Forelimb muscle (tissue), 1 donor: ENCODE measurements around the gene TNF. TPM values are rescaled to one million over a fixed set of nuclear protein-coding genes. Genes with fewer than 3 reads are reported as not detected.
"Not testable (repeated sequence)": the region's sequence is repeated elsewhere in the genome, so short reads cannot be mapped to it uniquely, and the experiment has no call there.

Source experiments
- DNase-seq: peaks from one replicate; pipeline ENCODE4 v3.0.0-alpha.2; 2013; ENCODE audit warnings: low read depth
- polyA plus RNA-seq: library from polyadenylated mRNA; unstranded; fragments of 120-200 nt; gene quantifications from one replicate; pipeline ENCODE4 v1.2.1, GENCODE V29; 2013; ENCODE audit not compliant: insufficient read length

The TNF gene
- polyA plus RNA-seq, 1 donor, result not detected

DNA sequence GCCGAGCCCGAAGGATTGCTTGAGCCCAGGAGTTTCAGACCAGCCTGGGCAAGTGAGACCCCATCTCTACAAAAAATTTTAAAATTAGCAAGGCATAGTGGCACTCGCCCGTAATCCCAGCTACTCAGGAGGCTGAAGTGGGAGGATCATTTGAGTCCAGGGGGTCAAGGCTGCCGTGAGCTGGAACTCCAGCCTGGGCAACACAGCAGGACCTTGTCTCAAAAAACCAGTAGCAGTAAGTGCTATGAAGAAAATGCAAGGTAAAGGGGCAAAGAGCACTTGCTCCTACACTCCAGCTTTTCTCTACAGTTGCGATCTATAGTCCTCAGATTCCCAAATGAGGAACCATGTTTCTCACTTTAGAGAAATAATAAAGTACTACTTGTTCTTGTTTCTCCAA is 31.7 kb upstream of the TNF start:
- DNase-seq, result no peak

GRCh38 chr6:31544676-31545075 is 30.7 kb upstream of the TNF start:
- no peak for DNase-seq

DNA sequence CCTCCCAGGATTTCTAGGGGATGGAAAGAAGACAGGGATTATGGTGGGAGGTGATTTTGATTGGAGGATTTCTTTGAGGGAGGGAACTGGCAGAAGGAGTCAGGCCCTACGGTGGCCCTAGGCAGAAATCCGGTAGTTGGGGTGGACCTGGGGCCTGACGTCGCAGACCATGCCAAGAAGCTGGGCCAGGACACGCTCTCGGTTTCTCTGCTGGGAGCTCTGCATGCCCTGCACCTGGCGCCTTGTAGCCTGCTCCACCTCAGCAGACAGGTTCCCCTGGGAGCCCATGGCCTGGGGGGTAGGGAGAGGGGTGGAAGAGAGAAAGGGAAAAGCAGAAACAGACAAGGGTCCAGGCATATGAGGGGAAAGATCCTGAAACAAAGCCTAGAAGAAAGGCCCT is 30.1 kb upstream of the TNF start:
- no peak for DNase-seq

DNA sequence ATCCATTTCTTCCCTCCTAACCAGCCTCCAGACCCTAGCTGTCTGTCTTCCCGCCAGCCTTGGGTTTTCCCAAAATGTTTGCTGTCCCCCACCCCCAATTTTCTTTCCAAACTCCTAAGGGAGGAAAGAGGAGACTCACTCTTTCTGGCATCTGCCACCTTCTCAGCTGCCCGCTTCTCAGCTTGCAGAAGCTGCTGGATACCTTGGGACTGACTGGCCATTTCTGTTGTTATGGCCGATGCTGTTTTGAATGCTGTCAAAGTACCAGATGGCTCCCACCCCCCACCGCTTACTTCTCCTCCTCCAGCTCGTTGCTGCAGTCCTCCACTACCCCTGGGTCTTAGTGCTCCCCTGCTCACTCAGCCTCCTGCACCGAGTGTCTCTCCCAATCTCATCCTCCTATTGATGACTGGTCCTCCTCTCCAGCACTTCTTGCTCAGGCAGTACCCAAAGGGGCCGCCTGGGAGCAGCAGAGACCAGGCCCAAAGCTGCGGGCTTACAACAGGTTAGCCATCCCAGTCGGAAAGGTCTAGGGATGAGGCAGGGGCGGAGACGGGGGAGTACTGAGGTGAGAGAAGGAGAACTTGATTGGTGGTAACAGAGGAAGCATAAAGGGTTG is 28.9 kb upstream of the TNF start, which contains the start of gene ATP6V1G2:
ATP6V1G2 (minus strand) TSS at position 270 of the 619 bp plus-strand sequence; CDS start at position 221, 49 bp downstream.
- no peak for DNase-seq

- peak; percentile 98 for DNase-seq
Observed at GRCh38 chr6:31546958-31547726, 28.2 kb upstream of the TNF start, which contains the start of gene NFKBIL1. NFKBIL1 (plus strand) TSS chr6:31547608; CDS start chr6:31547695, 87 bp downstream.

- DNase-seq, result no peak
Observed at GRCh38 chr6:31547727-31548543, 27.4 kb upstream of the TNF start.

DNA sequence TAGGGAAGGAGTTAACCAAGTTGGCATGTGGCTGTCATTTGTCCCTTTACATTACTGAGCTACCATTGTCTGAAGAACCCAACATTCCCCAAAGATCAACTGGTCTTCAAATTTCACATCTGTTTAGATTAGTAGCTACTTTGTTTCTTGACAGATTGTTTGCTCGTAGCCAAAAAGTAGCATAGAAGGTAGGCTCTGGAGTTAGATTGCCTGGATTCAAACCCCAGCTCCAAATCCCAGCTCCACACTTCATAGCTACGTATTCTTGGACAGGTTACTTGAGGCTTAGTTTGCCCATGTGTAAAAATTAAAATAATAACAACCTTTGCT is 26.9 kb upstream of the TNF start:
- DNase-seq, result no peak

GRCh38 chr6:31551371-31551770 is 24.0 kb upstream of the TNF start:
- not testable (repeated sequence) for DNase-seq

GRCh38 chr6:31556307-31556706 is 19.1 kb upstream of the TNF start:
- DNase-seq, result no peak

GRCh38 chr6:31557443-31558317 is 17.7 kb upstream of the TNF start:
- DNase-seq, result no peak

DNA sequence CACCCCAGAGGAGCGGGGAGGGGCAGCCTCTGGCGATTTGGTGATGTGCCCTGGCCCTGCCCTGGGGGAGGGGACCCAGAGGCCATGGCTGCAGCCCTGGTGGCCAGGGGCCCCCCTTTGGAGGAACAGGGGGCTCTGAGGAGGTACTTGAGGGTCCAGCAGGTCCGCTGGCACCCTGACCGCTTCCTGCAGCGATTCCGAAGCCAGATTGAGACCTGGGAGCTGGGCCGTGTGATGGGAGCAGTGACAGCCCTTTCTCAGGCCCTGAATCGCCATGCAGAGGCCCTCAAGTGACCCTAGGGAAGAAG is 17.1 kb upstream of the TNF start:
- no peak for DNase-seq

- no peak for DNase-seq
Observed at GRCh38 chr6:31558631-31559500, 16.5 kb upstream of the TNF start.

DNA sequence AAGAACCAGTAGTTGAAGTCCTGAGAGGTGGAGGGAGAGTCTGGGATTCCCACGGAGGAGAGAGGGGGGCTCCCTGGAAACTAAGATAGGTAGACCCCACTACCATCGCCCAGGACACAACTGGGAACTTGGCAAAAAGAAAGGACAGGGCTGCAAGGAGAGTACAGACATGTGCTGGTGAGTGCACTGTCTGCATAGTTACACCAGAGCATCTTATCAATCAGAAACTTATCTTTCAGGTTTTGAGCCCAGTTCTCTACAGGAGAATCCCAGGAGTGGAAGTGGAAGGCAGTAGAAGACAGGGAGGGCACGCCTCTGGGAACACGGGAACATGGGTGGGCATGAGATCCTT is 15.8 kb upstream of the TNF start:
- DNase-seq, result no peak

DNA sequence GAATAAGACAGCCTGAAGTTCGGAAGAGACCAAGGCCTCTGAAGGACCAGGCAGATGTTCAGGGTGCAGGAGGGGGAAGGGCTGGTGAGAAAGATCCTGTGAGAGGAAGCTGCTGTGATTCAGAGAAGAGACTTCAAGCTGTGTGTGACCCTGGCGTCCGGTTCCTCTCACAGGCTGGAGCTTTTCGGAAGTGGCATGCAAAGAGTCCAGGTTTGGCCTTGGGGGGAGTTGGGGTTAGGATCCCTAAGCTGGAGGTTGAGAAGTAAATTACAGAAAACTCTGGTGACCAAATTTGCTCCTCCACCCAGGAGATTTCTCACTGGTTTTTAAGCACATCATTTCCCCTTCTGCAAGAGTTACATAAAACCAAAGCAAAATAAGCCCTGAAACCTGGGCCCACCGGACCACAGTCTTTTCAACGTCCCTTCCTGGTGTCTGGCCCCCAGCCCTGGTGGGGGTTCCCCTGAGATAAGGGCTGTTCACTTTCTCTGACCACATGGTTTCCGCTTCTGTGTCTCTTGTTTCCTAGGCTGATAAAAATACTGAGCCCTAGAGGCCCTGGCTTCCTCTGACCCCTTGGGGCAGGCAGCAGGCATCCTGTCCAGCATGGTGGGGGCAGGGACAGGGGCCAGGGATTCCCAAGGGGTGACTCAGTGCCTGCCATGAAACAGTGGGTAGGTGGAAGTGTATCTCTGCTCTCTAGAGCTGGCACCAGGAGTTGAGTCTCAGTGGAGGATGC is 15.2 kb upstream of the TNF start:
- DNase-seq, result no peak

GRCh38 chr6:31560697-31561058 is 14.7 kb upstream of the TNF start:
- no peak for DNase-seq

GRCh38 chr6:31567531-31568370 is 7.6 kb upstream of the TNF start:
- DNase-seq, result no peak

DNA sequence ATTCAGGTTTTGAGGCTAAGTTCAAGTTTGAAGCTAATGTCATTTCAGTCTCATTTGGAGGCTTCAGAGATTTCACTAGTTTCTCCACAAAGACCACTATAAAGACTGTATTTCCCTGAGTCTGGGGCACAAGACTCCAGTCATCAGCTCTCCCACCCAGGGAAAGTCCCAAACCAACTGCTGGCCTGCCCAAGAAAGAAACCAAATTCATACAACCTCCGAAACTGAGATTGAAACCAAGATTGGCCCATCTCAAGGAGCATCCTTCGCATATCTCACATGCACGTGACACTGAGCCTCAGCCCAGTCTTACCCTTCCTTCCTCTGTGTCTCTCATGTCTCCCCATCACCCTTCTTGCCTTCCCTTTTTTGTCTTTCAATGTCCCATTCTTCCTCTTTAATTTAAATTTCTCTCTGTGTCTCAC is 6.8 kb upstream of the TNF start:
- DNase-seq, result no peak

GRCh38 chr6:31569861-31570536 is 5.4 kb upstream of the TNF start:
- no peak for DNase-seq
